ENCODE measurements around the gene NFYC.

NFYC gene

GRCh38 chr1:40796939-40797667, 105.6 kb downstream of the NFYC start:
- H3K4me3 Mint-ChIP-seq, result peak overlapping the region; percentile 37
- H3K9me3 Mint-ChIP-seq, result no peaks in the 10 kb centered on the region
- H3K27ac Mint-ChIP-seq, result peak overlapping the region; percentile 30
- no peaks in the 10 kb centered on the region for H3K36me3 Mint-ChIP-seq
- H3K27me3 Mint-ChIP-seq, result no peaks in the 10 kb centered on the region
- H3K4me1 Mint-ChIP-seq, result peaks cover 60% of the 10 kb centered on the region

- H3K27ac Mint-ChIP-seq, result no peak overlapping the region
- H3K4me3 Mint-ChIP-seq, result no peak overlapping the region
- peaks cover 62% of the 10 kb centered on the region for H3K4me1 Mint-ChIP-seq
- no peaks in the 10 kb centered on the region for H3K36me3 Mint-ChIP-seq
- no peaks in the 10 kb centered on the region for H3K9me3 Mint-ChIP-seq
- no peaks in the 10 kb centered on the region for H3K27me3 Mint-ChIP-seq
These were observed 106.1 kb downstream of the NFYC start for GRCh38 chr1:40797668-40798010.

- Mint-ChIP-seq H3K27ac (no peak overlapping the region), H3K9me3 (no peaks in the 10 kb centered on the region), H3K36me3 (no peaks in the 10 kb centered on the region), H3K4me3 (no peak overlapping the region), H3K4me1 (peaks cover 60% of the 10 kb centered on the region), H3K27me3 (no peaks in the 10 kb centered on the region)
These were observed 107.1 kb downstream of the NFYC start for GRCh38 chr1:40798366-40799281.

GRCh38 chr1:40799351-40799867, 107.9 kb downstream of the NFYC start:
- no peaks in the 10 kb centered on the region for H3K27me3 Mint-ChIP-seq
- no peak overlapping the region for H3K27ac Mint-ChIP-seq
- peaks cover 53% of the 10 kb centered on the region for H3K4me1 Mint-ChIP-seq
- no peaks in the 10 kb centered on the region for H3K36me3 Mint-ChIP-seq
- H3K4me3 Mint-ChIP-seq, result no peak overlapping the region
- no peaks in the 10 kb centered on the region for H3K9me3 Mint-ChIP-seq

DNA sequence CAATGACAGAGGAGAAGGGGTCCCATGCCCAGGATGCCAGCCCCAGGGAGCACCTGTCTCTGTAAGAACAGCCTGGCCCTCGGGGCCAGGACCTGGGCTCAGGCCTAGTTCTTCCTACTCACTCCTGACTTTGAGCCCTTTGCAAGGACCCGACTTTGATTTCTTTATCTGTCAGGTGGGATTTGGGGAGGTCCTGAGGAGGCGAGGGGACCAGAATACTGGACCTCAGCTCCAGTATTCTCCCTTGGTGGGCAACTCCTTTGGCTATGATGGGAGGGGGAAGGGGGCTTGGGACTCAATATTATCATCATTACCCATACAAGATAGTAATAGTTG, 110.2 kb downstream of the NFYC start:
- no peak overlapping the region for H3K27ac Mint-ChIP-seq
- H3K4me1 Mint-ChIP-seq, result peaks cover 37% of the 10 kb centered on the region
- H3K27me3 Mint-ChIP-seq, result no peaks in the 10 kb centered on the region
- no peaks in the 10 kb centered on the region for H3K36me3 Mint-ChIP-seq
- H3K9me3 Mint-ChIP-seq, result no peaks in the 10 kb centered on the region
- peak overlapping the region; percentile 76 for H3K4me3 Mint-ChIP-seq

GRCh38 chr1:40802078-40802741, 110.7 kb downstream of the NFYC start:
- no peak overlapping the region for H3K27ac Mint-ChIP-seq
- H3K36me3 Mint-ChIP-seq, result no peaks in the 10 kb centered on the region
- H3K9me3 Mint-ChIP-seq, result no peaks in the 10 kb centered on the region
- no peaks in the 10 kb centered on the region for H3K27me3 Mint-ChIP-seq
- peak overlapping the region; percentile 76 for H3K4me3 Mint-ChIP-seq
- H3K4me1 Mint-ChIP-seq, result peaks cover 32% of the 10 kb centered on the region

- Mint-ChIP-seq H3K27ac (no peak overlapping the region), H3K9me3 (no peaks in the 10 kb centered on the region), H3K4me3 (peak overlapping the region; percentile 42), H3K36me3 (no peaks in the 10 kb centered on the region), H3K27me3 (no peaks in the 10 kb centered on the region), H3K4me1 (peaks cover 27% of the 10 kb centered on the region)
These were observed 111.2 kb downstream of the NFYC start for GRCh38 chr1:40802742-40803113.

- H3K9me3 Mint-ChIP-seq, result no peaks in the 10 kb centered on the region
- H3K27ac Mint-ChIP-seq, result no peak overlapping the region
- H3K4me3 Mint-ChIP-seq, result no peak overlapping the region
- peaks cover 25% of the 10 kb centered on the region for H3K4me1 Mint-ChIP-seq
- no peaks in the 10 kb centered on the region for H3K27me3 Mint-ChIP-seq
- H3K36me3 Mint-ChIP-seq, result no peaks in the 10 kb centered on the region
These were observed 111.9 kb downstream of the NFYC start for GRCh38 chr1:40803447-40803846.

- Mint-ChIP-seq H3K9me3 (no peaks in the 10 kb centered on the region), H3K27me3 (no peaks in the 10 kb centered on the region), H3K4me3 (no peak overlapping the region), H3K27ac (no peak overlapping the region), H3K36me3 (no peaks in the 10 kb centered on the region), H3K4me1 (peaks cover 30% of the 10 kb centered on the region)
These were observed 112.4 kb downstream of the NFYC start for GRCh38 chr1:40803902-40804301.

DNA sequence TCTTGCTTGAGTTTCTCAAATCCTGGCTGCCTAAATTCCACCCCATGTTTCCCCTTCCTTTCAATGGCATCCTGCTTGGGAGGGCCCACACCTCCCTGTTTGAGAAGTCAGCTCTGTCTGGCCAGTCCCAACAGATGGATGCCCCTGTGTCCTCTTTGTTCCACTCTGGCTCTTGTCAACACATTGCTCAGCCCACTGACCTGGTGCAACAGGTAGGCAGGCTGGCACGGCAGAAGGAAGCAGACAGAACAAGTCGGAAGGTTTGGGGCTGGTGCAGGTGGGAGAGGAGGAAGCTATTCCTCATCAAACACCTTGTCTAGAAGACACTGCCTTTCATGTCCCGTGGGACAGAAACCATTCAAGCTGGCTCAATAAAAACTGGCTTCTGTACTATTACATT, 114.7 kb downstream of the NFYC start:
- H3K9me3 Mint-ChIP-seq, result no peaks in the 10 kb centered on the region
- no peaks in the 10 kb centered on the region for H3K27me3 Mint-ChIP-seq
- no peak overlapping the region for H3K27ac Mint-ChIP-seq
- H3K36me3 Mint-ChIP-seq, result no peaks in the 10 kb centered on the region
- H3K4me1 Mint-ChIP-seq, result peaks cover 34% of the 10 kb centered on the region
- H3K4me3 Mint-ChIP-seq, result no peak overlapping the region

DNA sequence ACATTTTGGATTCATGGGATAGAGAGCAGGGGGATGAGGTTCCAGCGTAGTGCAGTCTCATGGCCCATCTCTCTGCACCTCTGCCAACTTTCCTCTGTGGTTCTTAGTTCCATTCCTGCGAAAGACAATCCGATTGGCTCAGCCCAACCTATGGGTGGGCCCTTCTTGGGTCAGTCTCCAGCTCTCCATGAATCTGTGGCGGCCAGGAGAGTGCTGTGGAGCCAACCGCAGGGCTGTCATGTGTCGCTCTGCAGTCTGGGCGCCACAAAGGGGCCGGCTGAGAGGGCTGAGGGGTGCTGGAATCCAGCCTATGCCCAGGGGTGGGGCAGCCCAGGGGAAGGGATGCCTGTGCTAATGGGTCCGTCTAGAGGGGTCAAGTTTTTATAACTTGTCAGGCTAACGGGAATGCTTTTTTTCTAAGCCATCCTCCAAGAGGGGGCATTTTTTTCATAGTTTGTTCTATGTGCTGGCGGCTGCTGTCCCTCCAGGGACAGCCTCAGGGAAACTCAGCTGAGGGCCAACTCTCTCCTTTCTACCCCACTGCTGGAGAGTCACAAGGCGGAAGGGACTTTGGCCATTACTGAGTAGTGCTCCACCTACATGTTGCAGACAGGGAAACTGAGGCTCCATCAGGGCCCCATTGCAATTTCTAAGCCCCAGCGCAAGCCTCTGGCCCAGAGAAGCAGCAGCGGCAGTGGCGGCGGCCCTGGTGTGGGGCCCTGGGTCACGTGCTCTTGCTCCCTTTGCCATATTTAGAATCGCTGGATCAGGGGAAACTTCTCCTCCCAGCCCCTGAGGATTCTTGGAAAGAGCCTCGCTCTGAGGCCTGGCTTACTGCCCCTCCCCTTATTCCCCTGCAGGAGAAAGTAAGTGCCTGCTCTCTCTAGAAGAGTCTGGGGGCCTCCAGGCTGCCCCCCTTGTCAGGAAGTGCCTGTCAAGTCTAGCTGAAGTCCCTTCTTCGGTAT, 115.5 kb downstream of the NFYC start:
- H3K9me3 Mint-ChIP-seq, result no peaks in the 10 kb centered on the region
- no peak overlapping the region for H3K27ac Mint-ChIP-seq
- H3K4me3 Mint-ChIP-seq, result no peak overlapping the region
- H3K27me3 Mint-ChIP-seq, result no peaks in the 10 kb centered on the region
- peaks cover 26% of the 10 kb centered on the region for H3K4me1 Mint-ChIP-seq
- no peaks in the 10 kb centered on the region for H3K36me3 Mint-ChIP-seq

DNA sequence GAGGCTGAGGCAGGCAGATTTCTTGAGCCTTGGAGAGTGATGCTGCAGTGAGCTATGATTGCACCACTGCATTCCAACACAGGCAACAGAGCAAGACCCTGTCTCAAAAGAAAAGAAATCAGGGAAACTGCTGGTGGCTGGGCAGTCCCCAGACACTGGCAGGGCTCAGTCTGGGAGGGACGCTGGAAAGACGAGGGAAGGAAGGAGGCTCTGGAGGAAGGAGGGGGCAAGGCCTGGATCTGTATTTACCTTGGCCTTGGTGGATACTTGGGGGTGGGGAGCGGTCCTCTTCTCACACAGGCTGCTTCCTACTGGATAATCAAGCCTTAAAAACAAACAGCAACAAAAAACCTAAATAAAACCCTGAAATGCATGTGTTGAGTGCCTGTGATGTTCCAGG, 116.5 kb downstream of the NFYC start:
- Mint-ChIP-seq H3K4me3 (no peak overlapping the region), H3K27me3 (no peaks in the 10 kb centered on the region), H3K27ac (no peak overlapping the region), H3K4me1 (peaks cover 21% of the 10 kb centered on the region), H3K9me3 (no peaks in the 10 kb centered on the region), H3K36me3 (no peaks in the 10 kb centered on the region)

GRCh38 chr1:40808444-40808843, 116.9 kb downstream of the NFYC start:
- Mint-ChIP-seq H3K4me3 (no peak overlapping the region), H3K27me3 (no peaks in the 10 kb centered on the region), H3K4me1 (peaks cover 21% of the 10 kb centered on the region), H3K27ac (no peak overlapping the region), H3K36me3 (no peaks in the 10 kb centered on the region), H3K9me3 (no peaks in the 10 kb centered on the region)

- no peaks in the 10 kb centered on the region for H3K36me3 Mint-ChIP-seq
- H3K27ac Mint-ChIP-seq, result no peak overlapping the region
- H3K9me3 Mint-ChIP-seq, result no peaks in the 10 kb centered on the region
- H3K27me3 Mint-ChIP-seq, result no peaks in the 10 kb centered on the region
- H3K4me1 Mint-ChIP-seq, result peaks cover 21% of the 10 kb centered on the region
- no peak overlapping the region for H3K4me3 Mint-ChIP-seq
These were observed 117.4 kb downstream of the NFYC start for GRCh38 chr1:40808909-40809308.

GRCh38 chr1:40810927-40811326, 119.4 kb downstream of the NFYC start:
- Mint-ChIP-seq H3K27me3 (no peaks in the 10 kb centered on the region), H3K4me1 (peaks cover 21% of the 10 kb centered on the region), H3K36me3 (no peaks in the 10 kb centered on the region), H3K27ac (no peak overlapping the region), H3K4me3 (no peak overlapping the region), H3K9me3 (no peaks in the 10 kb centered on the region)

Data from activated naive CD4-positive, alpha-beta T cell treated with anti-CD3 and anti-CD28 coated beads, Interleukin-2, amount 50 U/mL, for 24 hours (primary cell).